Activated naive CD8-positive, alpha-beta T cell treated with anti-CD3 and anti-CD28 coated beads, Interleukin-2, amount 10 ng/mL, durations not matched to agents 7 days and 5 days (primary cell): ENCODE results near the gene THAP2. TPM values are rescaled to one million over a fixed set of nuclear protein-coding genes. Genes with fewer than 3 reads are reported as not detected.

Experiments
- ATAC-seq: fragments of 150-1000 bp; cut with Tn5 transposase; one replicate; pipeline ENCODE4 v1.10.0; 2021; ENCODE audit warnings: low read depth, moderate library complexity
- POLR2A ChIA-PET: fragments of 350-600 bp; sonication (Branson Sonifier 250); formaldehyde crosslinking; loops from one replicate; lab custom pipeline; 2021; ENCODE audit warnings: antibody characterized with exemption; lab: Charles Lee
- DNase-seq: peaks from one replicate; pipeline ENCODE4 v3.0.0; 2021
- H3K27ac Mint-ChIP-seq: one replicate; pipeline ENCODE4 v1.8.0; 2022; ENCODE audit warnings: mild to moderate bottlenecking, mixed read lengths
- H3K27me3 Mint-ChIP-seq: one replicate; pipeline ENCODE4 v1.8.0; 2022; ENCODE audit warnings: mild to moderate bottlenecking, moderate library complexity, mixed read lengths
- H3K36me3 Mint-ChIP-seq: one replicate; pipeline ENCODE4 v1.8.0; 2021; ENCODE audit warnings: mild to moderate bottlenecking, mixed read lengths
- H3K4me1 Mint-ChIP-seq: one replicate; pipeline ENCODE4 v1.8.0; 2021; ENCODE audit warnings: mixed read lengths
- H3K4me3 Mint-ChIP-seq: one replicate; pipeline ENCODE4 v1.8.0; 2022; ENCODE audit warnings: mild to moderate bottlenecking, moderate library complexity, mixed read lengths
- H3K9me3 Mint-ChIP-seq: one replicate; pipeline ENCODE4 v1.8.0; 2021; ENCODE audit warnings: mixed read lengths
- total RNA-seq, 2 experiments: library from RNA; stranded (reverse); gene quantifications; one replicate each; pipeline ENCODE4 v1.2.3, GENCODE V29; 2021

THAP2 gene
- total RNA-seq, 2 experiments from 2014 or later, result 5.7 to 8.4 TPM

DNA sequence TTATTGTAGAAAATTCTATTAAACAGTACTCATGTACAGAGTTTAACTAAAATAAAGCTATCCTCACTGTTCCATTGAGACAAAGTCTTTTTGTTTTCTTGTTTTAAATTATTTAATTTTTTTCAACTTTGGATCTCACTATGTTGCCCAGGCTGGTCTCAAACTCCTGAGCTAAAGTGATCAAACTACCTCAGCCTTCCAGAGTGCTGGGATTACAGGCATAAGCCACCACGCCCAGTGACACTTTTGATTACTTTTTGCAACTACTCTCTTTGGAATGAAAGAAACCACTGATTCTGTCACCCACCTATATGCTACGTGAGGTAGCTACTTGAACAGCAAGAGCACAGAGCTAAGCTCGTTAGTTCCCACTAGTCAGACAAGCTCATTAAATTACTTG is 17.6 kb upstream of the THAP2 start:
- Mint-ChIP-seq H3K36me3 (peaks cover 37% of the 10 kb centered on the region), H3K27me3 (no peaks in the 10 kb centered on the region), H3K27ac (peak overlapping the region; percentile 35), H3K4me3 (no peak overlapping the region), H3K9me3 (no peaks in the 10 kb centered on the region), H3K4me1 (peaks cover 13% of the 10 kb centered on the region)
- POLR2A ChIA-PET, result interaction anchor here (2.5 kb wide), 1 partner anchor 16 kb away, joined by 14 read pairs; the partner anchor contains the start of gene ZFC3H1
- ATAC-seq, result no peak
- DNase-seq, result no peak

DNA sequence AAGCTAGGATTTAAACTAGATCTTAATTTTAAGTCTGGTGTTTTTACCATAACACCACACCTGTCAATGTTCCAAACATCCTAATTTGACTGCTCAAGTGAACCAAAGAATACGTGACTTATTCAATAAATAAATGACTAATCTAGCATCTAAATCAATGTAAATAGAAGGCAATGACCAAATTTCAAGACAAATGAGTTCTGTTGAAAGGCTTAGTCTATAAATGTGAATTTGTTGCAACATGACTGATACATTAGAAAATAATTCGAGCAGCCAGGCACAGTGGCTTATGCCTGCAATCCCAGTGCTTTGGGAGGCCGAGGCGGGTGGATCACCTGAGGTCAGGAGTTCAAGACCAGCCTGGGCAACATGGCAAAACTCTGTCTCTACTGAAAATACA is 15.6 kb upstream of the THAP2 start:
- ATAC-seq (no peak), DNase-seq (no peak)
- Mint-ChIP-seq H3K36me3 (peaks cover 29% of the 10 kb centered on the region), H3K4me1 (peaks cover 10% of the 10 kb centered on the region), H3K27ac (no peak overlapping the region), H3K9me3 (no peaks in the 10 kb centered on the region), H3K4me3 (no peak overlapping the region), H3K27me3 (no peaks in the 10 kb centered on the region)
- POLR2A ChIA-PET, result no interaction called here

DNA sequence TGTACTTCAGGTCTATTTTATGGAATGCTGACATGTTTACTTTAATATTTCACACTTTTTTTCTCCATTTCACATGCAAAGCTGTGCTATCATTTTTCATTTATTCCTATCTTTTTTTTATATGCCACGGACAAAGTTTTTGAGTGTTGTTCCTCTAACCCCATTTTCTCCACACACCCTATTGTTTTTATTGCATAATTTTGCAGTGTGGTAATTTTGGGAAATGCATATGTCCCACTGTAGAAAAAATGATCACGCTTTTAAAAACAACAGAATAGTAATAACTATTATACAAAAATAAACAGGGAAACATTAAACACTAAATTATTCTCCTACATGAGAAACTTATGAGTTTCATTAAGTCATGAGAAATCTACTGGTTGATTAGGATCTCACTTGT is 14.7 kb upstream of the THAP2 start:
- no peak for ATAC-seq
- DNase-seq, result no peak
- POLR2A ChIA-PET, result no interaction called here
- Mint-ChIP-seq H3K4me3 (no peak overlapping the region), H3K9me3 (peaks cover 3% of the 10 kb centered on the region), H3K27ac (no peak overlapping the region), H3K27me3 (no peaks in the 10 kb centered on the region), H3K36me3 (peaks cover 27% of the 10 kb centered on the region), H3K4me1 (peaks cover 7% of the 10 kb centered on the region)

DNA sequence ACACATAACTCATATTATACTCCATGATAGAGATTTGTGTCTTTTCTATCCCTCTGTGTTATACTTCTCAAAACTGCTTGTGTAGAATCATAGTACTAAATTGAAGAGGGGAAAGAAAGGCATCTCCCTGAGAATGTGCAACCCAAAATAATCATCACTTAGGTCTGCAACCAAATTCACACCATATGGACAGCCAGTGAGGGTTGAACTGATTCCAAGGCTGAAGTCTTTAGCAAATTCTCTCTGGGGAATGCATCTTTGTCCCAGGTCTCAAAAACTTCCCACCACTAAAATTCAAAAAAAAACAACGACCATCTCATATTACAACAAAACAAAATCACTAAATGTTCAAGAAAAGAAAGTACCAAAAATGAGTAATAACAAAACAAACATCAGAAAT is 11.4 kb upstream of the THAP2 start:
- Mint-ChIP-seq H3K36me3 (peaks cover 40% of the 10 kb centered on the region), H3K4me3 (no peak overlapping the region), H3K27me3 (no peaks in the 10 kb centered on the region), H3K27ac (no peak overlapping the region), H3K4me1 (peaks cover 19% of the 10 kb centered on the region), H3K9me3 (peaks cover 4% of the 10 kb centered on the region)
- ATAC-seq (no peak), DNase-seq (no peak)
- POLR2A ChIA-PET, result interaction anchor here (1.0 kb wide), 1 partner anchor 12 kb away, joined by 3 read pairs; the partner anchor contains the start of gene THAP2

DNA sequence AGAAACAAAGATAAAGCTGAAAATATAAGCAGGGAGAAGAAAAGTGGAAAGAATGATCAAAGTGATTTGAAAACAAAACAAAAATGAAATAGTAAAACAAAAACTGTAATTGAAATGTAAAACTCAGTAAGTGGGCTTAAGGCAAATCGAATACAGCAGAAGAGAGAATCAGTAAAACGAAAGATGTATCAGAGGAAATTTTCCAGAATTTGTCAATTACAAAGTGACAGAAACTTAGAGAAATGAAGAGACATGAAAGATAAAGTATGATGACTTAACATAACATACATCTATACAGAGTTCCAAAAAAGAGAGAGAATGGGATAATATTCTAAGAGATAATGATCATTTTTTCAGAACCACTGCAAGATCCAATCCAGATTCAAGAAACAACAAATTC is 11.0 kb upstream of the THAP2 start:
- Mint-ChIP-seq H3K4me3 (no peak overlapping the region), H3K36me3 (peaks cover 41% of the 10 kb centered on the region), H3K27me3 (no peaks in the 10 kb centered on the region), H3K4me1 (peaks cover 19% of the 10 kb centered on the region), H3K27ac (no peak overlapping the region), H3K9me3 (peaks cover 4% of the 10 kb centered on the region)
- DNase-seq, result no peak
- POLR2A ChIA-PET, result interaction anchor here (1.0 kb wide), 1 partner anchor 11 kb away, joined by 3 read pairs; the partner anchor contains the start of gene THAP2
- ATAC-seq, result no peak

DNA sequence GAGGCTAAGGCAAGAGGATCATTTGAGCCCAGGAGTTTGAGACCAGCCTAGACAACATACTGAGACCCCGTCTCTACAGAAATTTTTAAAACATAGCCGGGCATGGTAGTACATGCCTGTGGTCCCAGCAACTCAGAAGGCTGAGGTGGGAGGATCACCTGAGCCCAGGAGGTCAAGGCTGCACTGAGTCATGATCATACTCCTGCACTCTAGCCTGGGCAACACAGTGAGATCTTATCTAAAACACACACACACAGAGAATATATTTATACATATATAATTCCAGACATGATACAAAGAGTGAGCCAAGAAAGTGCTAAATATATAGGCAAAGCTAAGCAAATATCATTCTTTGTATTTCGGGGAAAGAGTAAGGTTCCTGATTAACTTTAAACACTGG is 9.9 kb upstream of the THAP2 start:
- Mint-ChIP-seq H3K27ac (no peak overlapping the region), H3K4me3 (no peak overlapping the region), H3K36me3 (peaks cover 45% of the 10 kb centered on the region), H3K27me3 (no peaks in the 10 kb centered on the region), H3K4me1 (peaks cover 27% of the 10 kb centered on the region), H3K9me3 (peaks cover 4% of the 10 kb centered on the region)
- DNase-seq, result no peak
- POLR2A ChIA-PET, result no interaction called here
- ATAC-seq, result no peak

DNA sequence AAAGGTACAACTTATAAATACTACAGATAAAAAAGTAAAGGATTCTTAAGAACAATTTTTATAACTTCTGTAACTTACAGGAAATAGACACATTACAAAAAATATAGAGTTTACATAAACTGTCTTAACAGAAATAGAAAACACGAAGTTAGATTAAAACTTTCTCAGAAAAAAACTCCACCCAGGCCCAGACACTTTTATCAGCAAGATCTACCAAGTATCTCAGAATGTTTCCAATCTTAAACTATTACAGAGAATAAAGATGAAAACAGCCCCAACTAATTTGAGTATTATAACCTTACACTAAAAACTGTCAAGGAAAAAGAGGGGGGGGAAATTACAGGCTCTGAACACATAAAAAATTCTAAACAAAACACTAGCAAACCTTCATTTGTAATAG is 8.6 kb upstream of the THAP2 start:
- DNase-seq (no peak), ATAC-seq (no peak)
- H3K4me3 Mint-ChIP-seq, result peak overlapping the region; percentile 17
- H3K4me1 Mint-ChIP-seq, result peaks cover 33% of the 10 kb centered on the region
- no peaks in the 10 kb centered on the region for H3K27me3 Mint-ChIP-seq
- H3K27ac Mint-ChIP-seq, result no peak overlapping the region
- peaks cover 44% of the 10 kb centered on the region for H3K36me3 Mint-ChIP-seq
- POLR2A ChIA-PET, result interaction anchor here (1.4 kb wide), 1 partner anchor 9 kb away, joined by 4 read pairs; the partner anchor contains the start of gene THAP2
- peaks cover 4% of the 10 kb centered on the region for H3K9me3 Mint-ChIP-seq

DNA sequence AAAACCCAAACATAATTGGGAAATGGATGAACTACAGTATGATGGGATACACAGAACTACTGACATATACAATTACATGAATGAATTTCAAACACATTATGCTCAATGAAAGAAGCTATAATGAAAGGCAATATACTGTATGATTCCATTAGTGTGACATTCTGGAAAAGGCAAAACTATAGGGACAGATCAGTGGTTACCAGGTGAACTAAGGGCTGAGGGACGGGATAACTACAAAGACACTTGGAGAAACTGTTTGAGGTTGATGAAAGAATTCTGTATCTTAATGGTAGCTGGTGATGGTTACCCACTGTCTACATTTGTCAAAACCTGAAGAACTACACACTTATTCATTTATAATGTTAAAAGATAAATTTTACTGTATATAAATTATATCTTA is 8.2 kb upstream of the THAP2 start:
- POLR2A ChIA-PET, result interaction anchor here (1.4 kb wide), 1 partner anchor 8 kb away, joined by 4 read pairs; the partner anchor contains the start of gene THAP2
- Mint-ChIP-seq H3K9me3 (peaks cover 4% of the 10 kb centered on the region), H3K4me3 (peak overlapping the region; percentile 17), H3K27me3 (no peaks in the 10 kb centered on the region), H3K4me1 (peaks cover 33% of the 10 kb centered on the region), H3K27ac (no peak overlapping the region), H3K36me3 (peaks cover 44% of the 10 kb centered on the region)
- DNase-seq, result no peak
- no peak for ATAC-seq

DNA sequence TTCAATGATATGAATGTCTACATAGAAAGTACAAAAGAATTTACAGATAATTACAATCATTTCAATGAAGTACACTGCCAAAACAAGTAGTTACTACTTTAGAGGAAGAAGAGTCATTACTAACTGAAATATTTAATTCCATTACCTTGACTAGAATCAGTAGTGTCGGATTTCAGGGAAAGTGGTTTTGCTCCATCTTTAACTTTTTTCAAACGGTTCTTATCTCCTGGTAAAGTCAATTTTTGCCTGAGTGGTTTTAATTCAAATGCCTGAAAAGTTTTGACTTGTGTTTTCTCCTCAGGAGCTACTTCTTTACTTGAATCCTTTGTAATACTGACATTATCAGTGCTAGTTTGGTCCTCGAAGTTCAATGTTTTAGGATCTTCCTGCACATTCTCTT is 7.4 kb upstream of the THAP2 start:
- Mint-ChIP-seq H3K27me3 (no peaks in the 10 kb centered on the region), H3K4me1 (peaks cover 35% of the 10 kb centered on the region), H3K9me3 (peaks cover 4% of the 10 kb centered on the region), H3K27ac (no peak overlapping the region), H3K36me3 (peaks cover 44% of the 10 kb centered on the region), H3K4me3 (no peak overlapping the region)
- DNase-seq, result no peak
- POLR2A ChIA-PET, result no interaction called here
- ATAC-seq, result no peak

DNA sequence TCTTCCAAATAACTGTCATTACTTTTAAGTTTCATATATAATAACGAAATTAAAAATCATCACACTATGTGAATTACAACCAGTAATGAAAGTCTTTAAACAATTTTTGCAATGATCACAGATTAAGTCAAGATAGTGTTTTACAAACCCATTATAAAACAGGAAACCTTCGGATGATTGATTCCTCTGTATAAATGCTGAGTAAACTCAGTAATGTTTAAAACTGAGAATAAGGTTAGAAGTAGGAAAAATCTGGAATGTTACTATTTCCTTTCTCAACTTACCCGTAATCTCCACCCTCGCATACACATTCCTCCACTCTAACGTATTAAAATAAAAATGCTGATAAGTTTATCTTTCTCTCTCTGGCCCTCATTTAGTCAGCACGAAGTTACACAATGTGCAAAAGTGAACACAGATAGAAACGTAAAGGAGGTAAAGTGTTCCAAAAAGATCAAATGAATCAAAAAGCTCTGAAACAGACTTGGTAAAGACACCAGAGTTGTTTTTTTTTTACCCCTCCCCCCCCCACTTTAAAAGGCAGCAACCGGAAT is 2.0 kb upstream of the THAP2 start:
- ATAC-seq (no peak), DNase-seq (no peak)
- Mint-ChIP-seq H3K27ac (peak overlapping the region; percentile 100), H3K27me3 (no peaks in the 10 kb centered on the region), H3K4me1 (peaks cover 35% of the 10 kb centered on the region), H3K4me3 (peak overlapping the region; percentile 100), H3K36me3 (peaks cover 26% of the 10 kb centered on the region), H3K9me3 (no peaks in the 10 kb centered on the region)
- POLR2A ChIA-PET, result interaction anchor here (1.0 to 4.5 kb wide), 8 partner anchors 12 to 93 kb away, joined by 3 to 127 read pairs (median 6); partner anchors contain the start of genes RAB21 and TMEM19

DNA sequence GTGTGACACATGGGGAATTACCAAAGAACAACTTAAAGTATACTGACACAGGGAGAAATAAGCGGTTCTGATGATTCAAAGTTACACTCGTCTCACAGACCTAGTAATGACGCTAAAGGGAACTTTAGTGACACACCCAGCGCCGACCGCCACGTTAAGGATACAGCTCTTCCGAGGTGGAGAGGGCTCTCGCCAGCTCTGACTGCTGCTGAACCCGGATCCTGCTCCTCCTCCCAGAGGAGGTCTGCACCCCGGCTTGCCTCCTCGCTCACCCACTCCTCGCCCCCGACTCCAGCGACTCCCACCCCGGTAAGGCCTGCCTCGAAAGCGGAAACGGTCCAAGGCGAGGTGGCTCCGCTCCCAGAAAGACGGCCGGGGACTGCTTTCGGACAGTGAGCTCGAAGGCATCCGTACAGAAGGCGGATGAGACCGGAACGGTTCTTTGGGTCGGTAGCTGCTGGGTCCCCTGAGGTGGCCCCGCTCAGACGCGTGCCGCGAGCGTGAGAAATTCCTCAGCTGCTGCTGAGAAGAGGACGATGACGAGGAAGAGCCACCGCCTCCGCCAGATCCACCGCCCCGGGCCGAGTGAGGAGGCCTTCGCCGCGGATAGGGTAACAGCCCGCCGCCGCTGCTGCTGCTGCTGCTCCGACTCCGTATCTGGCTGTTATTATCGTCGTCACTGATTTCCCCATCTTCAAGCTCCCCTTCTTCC is 1.1 kb upstream of the THAP2 start:
- Mint-ChIP-seq H3K36me3 (peaks cover 23% of the 10 kb centered on the region), H3K4me1 (peaks cover 36% of the 10 kb centered on the region), H3K27me3 (no peaks in the 10 kb centered on the region), H3K4me3 (peak overlapping the region; percentile 100), H3K27ac (peak overlapping the region; percentile 100), H3K9me3 (no peaks in the 10 kb centered on the region)
- POLR2A ChIA-PET, result interaction anchor here (0.7 to 4.5 kb wide), 14 partner anchors 12 to 176 kb away, joined by 3 to 127 read pairs (median 4); partner anchors contain the start of genes RAB21, TBC1D15 and TMEM19
- DNase-seq, result peak; percentile 79
- ATAC-seq, result peak; percentile 37

DNA sequence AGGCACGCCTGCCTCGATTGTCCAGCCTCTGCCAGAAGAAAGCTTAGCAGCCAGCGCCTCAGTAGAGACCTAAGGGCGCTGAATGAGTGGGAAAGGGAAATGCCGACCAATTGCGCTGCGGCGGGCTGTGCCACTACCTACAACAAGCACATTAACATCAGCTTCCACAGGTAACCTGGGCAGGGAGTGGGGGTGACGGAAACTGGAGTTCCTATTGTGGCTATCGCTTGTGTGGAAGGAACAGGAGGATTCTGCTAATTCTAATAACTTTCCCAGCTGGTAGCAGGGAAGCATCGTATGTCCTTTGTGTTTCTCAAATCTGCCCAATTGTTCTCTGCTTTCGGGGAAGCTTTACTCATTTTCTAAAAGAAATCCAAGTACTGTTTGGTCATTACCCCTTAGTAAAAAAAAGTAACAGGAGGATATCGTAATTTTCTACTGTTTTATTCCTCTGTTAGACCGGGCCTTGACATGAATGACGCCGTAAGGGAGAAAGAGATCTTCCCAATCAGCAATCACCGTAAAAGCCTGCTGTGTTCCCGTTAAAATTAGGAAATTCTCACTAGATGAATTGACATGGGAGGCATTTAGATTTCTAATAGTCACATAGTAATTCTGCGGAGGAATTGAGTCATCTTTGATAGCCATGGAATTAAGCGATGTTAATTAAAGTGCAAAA is 449 bp downstream of the THAP2 start:
- Mint-ChIP-seq H3K36me3 (peaks cover 9% of the 10 kb centered on the region), H3K4me3 (peak overlapping the region; percentile 100), H3K9me3 (no peaks in the 10 kb centered on the region), H3K4me1 (peaks cover 24% of the 10 kb centered on the region), H3K27me3 (no peaks in the 10 kb centered on the region), H3K27ac (peak overlapping the region; percentile 100)
- ATAC-seq, result no peak
- no peak for DNase-seq
- POLR2A ChIA-PET, result interaction anchor here (0.7 to 4.5 kb wide), 10 partner anchors 9 to 175 kb away, joined by 3 to 127 read pairs (median 6); partner anchors contain the start of genes RAB21, TBC1D15 and TMEM19

DNA sequence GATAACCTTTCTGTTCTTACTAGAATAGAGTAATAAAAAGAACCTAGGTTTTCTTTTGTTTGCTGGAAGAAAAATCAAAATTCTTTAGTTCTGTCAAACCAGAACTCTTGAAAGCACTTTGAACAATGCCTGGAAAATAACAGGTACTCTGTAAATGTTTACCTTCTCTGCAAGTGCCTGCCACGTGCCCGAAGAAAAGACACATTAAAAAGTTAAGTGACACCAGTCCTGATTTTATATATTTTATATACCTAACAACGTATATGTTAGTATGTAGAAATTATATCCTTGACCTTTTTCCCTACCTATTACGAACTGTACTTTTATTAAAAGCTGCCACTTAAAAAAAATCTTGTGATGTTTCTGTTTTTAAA is 976 bp downstream of the THAP2 start:
- Mint-ChIP-seq H3K36me3 (peaks cover 8% of the 10 kb centered on the region), H3K9me3 (no peaks in the 10 kb centered on the region), H3K4me1 (peaks cover 21% of the 10 kb centered on the region), H3K4me3 (peak overlapping the region; percentile 100), H3K27me3 (no peaks in the 10 kb centered on the region), H3K27ac (peak overlapping the region; percentile 100)
- ATAC-seq, result no peak
- DNase-seq, result no peak
- POLR2A ChIA-PET, result interaction anchor here (1.0 to 4.5 kb wide), 6 partner anchors 12 to 175 kb away, joined by 3 to 127 read pairs (median 10); partner anchors contain the start of genes RAB21, TBC1D15 and TMEM19
